GM12872 (cell line): ENCODE data around the gene KCNMA1.

Experiments
- CTCF ChIP-seq: IDR thresholded peaks from 3 replicates; pipeline ENCODE4 v1.5.1; 2011; ENCODE audit warnings: low read depth, mild to moderate bottlenecking, low read length, moderate library complexity; ENCODE audit not compliant: insufficient read depth

KCNMA1 gene

GRCh38 chr10:77263700-77264099 is 373.9 kb downstream of the KCNMA1 start:
- TF ChIP-seq CTCF, result no peak

DNA sequence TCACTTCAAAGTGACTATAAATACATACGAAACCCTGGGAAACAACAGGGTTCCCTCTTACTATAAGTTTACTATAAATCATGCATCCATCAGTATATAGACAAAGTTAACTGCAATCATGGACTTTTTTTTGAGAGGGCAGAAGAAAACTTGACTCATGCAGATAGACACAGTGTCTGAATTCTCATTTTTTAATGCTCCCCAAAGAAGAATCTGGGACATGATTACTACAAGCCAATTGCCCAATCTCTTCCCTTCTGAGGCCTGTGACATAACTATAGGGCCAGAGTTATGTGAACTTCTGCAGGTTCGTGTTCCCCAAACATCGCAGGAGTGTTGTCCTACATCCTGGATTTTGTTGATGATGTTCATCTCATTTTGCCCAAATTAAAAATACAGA is 376.5 kb downstream of the KCNMA1 start:
- TF ChIP-seq CTCF, result no peak

GRCh38 chr10:77259171-77259874 is 378.3 kb downstream of the KCNMA1 start:
- no peak for TF ChIP-seq CTCF

DNA sequence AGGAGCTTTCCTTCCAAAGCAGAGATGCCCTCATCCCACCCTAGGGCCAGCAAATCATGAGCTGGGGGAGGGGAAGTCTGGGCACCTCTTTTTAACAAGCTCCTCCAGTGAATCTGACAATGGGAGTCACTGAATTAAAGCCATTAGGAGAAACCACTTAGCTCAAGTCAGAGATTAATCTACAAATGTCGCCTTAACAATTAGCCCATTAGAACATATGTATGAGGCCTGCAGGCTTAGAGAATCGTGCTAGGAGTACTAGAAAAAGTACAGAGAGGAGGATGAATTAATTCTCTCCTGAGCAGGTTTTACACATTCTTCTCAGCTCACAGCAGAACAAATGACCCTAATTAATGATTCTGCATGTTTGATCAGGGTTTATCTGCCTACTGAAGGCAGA is 381.3 kb downstream of the KCNMA1 start:
- TF ChIP-seq CTCF, result no peak

DNA sequence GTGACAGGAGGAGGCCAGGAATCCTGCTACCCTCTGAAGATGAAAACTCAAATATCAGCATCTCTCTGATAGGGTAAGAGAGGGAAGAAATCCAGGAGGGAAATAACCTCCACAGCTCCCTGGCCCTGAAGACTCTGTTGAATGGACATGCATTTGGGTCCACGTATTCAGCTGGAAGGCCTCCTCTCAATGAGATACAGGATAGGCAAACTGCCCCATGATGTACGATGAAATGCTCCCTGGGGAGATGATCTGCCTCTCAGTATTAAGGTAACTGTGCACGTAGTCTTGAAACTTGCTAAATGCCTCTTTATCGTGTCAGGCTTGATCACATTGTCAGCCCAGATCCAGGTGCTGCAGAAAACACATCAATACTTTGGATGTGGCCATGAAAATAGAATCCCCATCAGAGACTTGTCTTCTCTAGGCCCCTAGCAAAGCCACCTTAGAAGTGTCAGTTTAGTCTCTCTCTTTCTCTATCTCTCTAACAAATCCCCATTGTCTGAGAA is 384.0 kb downstream of the KCNMA1 start:
- TF ChIP-seq CTCF, result no peak

DNA sequence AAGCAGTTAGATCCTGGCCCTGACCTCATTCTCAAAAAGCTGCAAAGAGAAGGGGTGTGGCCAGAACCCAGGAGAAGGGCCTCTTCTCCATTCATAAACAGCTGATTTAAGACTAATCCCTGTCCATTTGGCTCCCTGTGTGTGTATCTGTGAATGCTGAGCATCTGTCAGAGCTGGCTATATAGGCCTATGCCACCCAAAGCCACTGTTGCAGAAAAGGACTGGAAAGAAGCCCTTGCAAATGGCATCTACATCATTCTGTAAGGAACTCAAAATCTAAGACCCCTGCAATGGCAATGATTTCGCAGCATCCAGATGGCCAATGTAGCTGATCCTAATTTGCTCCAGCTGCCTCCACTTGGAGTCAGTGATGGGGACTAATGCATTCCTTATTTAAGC is 384.5 kb downstream of the KCNMA1 start:
- no peak for TF ChIP-seq CTCF

GRCh38 chr10:77252380-77253146 is 385.0 kb downstream of the KCNMA1 start:
- no peak for TF ChIP-seq CTCF
